HCT116 (cell line): ENCODE measurements around the gene LHCGR.

Experiments
- EZH2 ChIP-seq: fragments of 200-600 bp; sonication (generic); IDR thresholded peaks from 2 replicates; pipeline ENCODE4 v1.6.1; 2017; ENCODE audit warnings: antibody characterized with exemption, mixed run types
- FOSL1 ChIP-seq: IDR thresholded peaks from 2 replicates; pipeline ENCODE4 v1.6.1; 2012; ENCODE audit warnings: low read depth
- MAX ChIP-seq: IDR thresholded peaks from 2 replicates; pipeline ENCODE4 v1.6.1; 2012
- POLR2A ChIP-seq: IDR thresholded peaks from 2 replicates; pipeline ENCODE4 v1.7.0; 2011; ENCODE audit warnings: borderline replicate concordance; ENCODE audit not compliant: insufficient read depth, insufficient read length; ENCODE audit errors: extremely low read depth
- POLR2AphosphoS5 ChIP-seq: IDR thresholded peaks from 2 replicates; pipeline ENCODE4 v1.6.1; 2011; ENCODE audit warnings: mild to moderate bottlenecking, low read depth, low read length, moderate library complexity
- RAD21 ChIP-seq: IDR thresholded peaks from 2 replicates; pipeline ENCODE4 v1.6.1; 2012; ENCODE audit warnings: low read depth, mild to moderate bottlenecking
- SIN3A ChIP-seq: IDR thresholded peaks from 2 replicates; pipeline ENCODE4 v1.6.1; 2012; ENCODE audit warnings: low read depth
- SP1 ChIP-seq: IDR thresholded peaks from 2 replicates; pipeline ENCODE4 v1.6.1; 2012; ENCODE audit warnings: low read depth
- SRF ChIP-seq: IDR thresholded peaks from 2 replicates; pipeline ENCODE4 v1.6.1; 2012; ENCODE audit warnings: low read depth
- ZFX ChIP-seq: fragments of 450-650 bp; IDR thresholded peaks from 2 replicates; pipeline ENCODE4 v1.6.1; 2017
- TF ChIP-seq, protein P1 (sequence below): IDR thresholded peaks from 2 replicates; pipeline ENCODE4 v1.6.1; 2011; ENCODE audit warnings: mild to moderate bottlenecking, low read length, moderate library complexity; ENCODE audit not compliant: insufficient replicate concordance; ENCODE audit errors: extremely low read depth
- TF ChIP-seq, protein P2 (sequence below), 3 experiments: fragments of 200-600 bp in 1 of 3; sonication (generic) in 1 of 3; IDR thresholded peaks in 2 of 3; conservative IDR thresholded peaks in 1 of 3; 2 replicates each; pipeline ENCODE4 v1.5.1; 2012 to 2017; ENCODE audit warnings: low read depth in 2 of 3, low read length in 2 of 3, antibody characterized with exemption in 1 of 3, borderline replicate concordance in 1 of 3, control low read depth in 1 of 3, mild to moderate bottlenecking in 1 of 3, mixed read lengths in 1 of 3, mixed run types in 1 of 3, moderate library complexity in 1 of 3; ENCODE audit not compliant: insufficient read depth in 1 of 3
- TF ChIP-seq, protein P3 (sequence below): IDR thresholded peaks from 2 replicates; pipeline ENCODE4 v1.6.1; 2012; ENCODE audit warnings: low read depth

- TF ChIP-seq, protein P1, sequence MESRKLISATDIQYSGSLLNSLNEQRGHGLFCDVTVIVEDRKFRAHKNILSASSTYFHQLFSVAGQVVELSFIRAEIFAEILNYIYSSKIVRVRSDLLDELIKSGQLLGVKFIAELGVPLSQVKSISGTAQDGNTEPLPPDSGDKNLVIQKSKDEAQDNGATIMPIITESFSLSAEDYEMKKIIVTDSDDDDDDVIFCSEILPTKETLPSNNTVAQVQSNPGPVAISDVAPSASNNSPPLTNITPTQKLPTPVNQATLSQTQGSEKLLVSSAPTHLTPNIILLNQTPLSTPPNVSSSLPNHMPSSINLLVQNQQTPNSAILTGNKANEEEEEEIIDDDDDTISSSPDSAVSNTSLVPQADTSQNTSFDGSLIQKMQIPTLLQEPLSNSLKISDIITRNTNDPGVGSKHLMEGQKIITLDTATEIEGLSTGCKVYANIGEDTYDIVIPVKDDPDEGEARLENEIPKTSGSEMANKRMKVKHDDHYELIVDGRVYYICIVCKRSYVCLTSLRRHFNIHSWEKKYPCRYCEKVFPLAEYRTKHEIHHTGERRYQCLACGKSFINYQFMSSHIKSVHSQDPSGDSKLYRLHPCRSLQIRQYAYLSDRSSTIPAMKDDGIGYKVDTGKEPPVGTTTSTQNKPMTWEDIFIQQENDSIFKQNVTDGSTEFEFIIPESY, result no peak
- TF ChIP-seq, protein P2, sequence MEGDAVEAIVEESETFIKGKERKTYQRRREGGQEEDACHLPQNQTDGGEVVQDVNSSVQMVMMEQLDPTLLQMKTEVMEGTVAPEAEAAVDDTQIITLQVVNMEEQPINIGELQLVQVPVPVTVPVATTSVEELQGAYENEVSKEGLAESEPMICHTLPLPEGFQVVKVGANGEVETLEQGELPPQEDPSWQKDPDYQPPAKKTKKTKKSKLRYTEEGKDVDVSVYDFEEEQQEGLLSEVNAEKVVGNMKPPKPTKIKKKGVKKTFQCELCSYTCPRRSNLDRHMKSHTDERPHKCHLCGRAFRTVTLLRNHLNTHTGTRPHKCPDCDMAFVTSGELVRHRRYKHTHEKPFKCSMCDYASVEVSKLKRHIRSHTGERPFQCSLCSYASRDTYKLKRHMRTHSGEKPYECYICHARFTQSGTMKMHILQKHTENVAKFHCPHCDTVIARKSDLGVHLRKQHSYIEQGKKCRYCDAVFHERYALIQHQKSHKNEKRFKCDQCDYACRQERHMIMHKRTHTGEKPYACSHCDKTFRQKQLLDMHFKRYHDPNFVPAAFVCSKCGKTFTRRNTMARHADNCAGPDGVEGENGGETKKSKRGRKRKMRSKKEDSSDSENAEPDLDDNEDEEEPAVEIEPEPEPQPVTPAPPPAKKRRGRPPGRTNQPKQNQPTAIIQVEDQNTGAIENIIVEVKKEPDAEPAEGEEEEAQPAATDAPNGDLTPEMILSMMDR (IDR thresholded peaks at IDR 0.05 in 2 of 3, conservative IDR thresholded peaks at IDR 0.05 in 1 of 3; ENCODE audit: borderline replicate concordance in 1 of 3, insufficient read depth in 1 of 3, low read depth in 2 of 3, low read length in 2 of 3), result no peak
- no peak for TF ChIP-seq EZH2
- no peak for TF ChIP-seq POLR2AphosphoS5
- no peak for TF ChIP-seq SP1
- TF ChIP-seq SRF, result no peak
- TF ChIP-seq FOSL1, result no peak
- no peak for TF ChIP-seq POLR2A
- TF ChIP-seq MAX, result no peak
- TF ChIP-seq SIN3A, result no peak
- TF ChIP-seq RAD21, result no peak
- TF ChIP-seq, protein P3, sequence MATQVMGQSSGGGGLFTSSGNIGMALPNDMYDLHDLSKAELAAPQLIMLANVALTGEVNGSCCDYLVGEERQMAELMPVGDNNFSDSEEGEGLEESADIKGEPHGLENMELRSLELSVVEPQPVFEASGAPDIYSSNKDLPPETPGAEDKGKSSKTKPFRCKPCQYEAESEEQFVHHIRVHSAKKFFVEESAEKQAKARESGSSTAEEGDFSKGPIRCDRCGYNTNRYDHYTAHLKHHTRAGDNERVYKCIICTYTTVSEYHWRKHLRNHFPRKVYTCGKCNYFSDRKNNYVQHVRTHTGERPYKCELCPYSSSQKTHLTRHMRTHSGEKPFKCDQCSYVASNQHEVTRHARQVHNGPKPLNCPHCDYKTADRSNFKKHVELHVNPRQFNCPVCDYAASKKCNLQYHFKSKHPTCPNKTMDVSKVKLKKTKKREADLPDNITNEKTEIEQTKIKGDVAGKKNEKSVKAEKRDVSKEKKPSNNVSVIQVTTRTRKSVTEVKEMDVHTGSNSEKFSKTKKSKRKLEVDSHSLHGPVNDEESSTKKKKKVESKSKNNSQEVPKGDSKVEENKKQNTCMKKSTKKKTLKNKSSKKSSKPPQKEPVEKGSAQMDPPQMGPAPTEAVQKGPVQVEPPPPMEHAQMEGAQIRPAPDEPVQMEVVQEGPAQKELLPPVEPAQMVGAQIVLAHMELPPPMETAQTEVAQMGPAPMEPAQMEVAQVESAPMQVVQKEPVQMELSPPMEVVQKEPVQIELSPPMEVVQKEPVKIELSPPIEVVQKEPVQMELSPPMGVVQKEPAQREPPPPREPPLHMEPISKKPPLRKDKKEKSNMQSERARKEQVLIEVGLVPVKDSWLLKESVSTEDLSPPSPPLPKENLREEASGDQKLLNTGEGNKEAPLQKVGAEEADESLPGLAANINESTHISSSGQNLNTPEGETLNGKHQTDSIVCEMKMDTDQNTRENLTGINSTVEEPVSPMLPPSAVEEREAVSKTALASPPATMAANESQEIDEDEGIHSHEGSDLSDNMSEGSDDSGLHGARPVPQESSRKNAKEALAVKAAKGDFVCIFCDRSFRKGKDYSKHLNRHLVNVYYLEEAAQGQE, result no peak
- no peak for TF ChIP-seq ZFX
Observed at GRCh38 chr2:48756289-48756688, 765 bp upstream of the LHCGR start.
